ENCODE results near the gene RARG. TPM values are rescaled to one million over a fixed set of nuclear protein-coding genes. Genes with fewer than 3 reads are reported as not detected.

Gene RARG
- total and polyA plus RNA-seq, 2 of the 8 experiments (the other 6 are each of a cell fraction or from before 2014, with no cell fraction given), result 68.6 to 68.9 TPM

GRCh38 chr12:53160673-53161072 lies 71.3 kb downstream of the RARG start:
- Histone ChIP-seq H2AFZ (ENCODE audit: low read length) (no peak overlapping the region), H2BK15ac (ENCODE audit: low read length) (no peak overlapping the region), H3K79me1 (ENCODE audit: low read depth, low read length) (no peaks in the 10 kb centered on the region), H3K79me2 (ENCODE audit: control insufficient read depth in 1 of 2, insufficient read depth in 2 of 2, low read length in 2 of 2) (no peaks in the 10 kb centered on the region), H2BK5ac (ENCODE audit: low read depth, low read length) (no peak overlapping the region), H4K20me1 (replicated peaks in 1 of 2; ENCODE audit: control insufficient read depth in 1 of 2, insufficient read depth in 2 of 2, low read length in 2 of 2) (no peaks in the 10 kb centered on the region), H4K5ac (ENCODE audit: insufficient read length, low read depth, low read length) (no peak overlapping the region), H3K9me3 (ENCODE audit: insufficient read depth in 2 of 2, low read depth in 1 of 2, low read length in 1 of 2) (no peaks in the 10 kb centered on the region), H3K23me2 (ENCODE audit: low read depth, low read length) (no peaks in the 10 kb centered on the region), H3K4me1 (replicated peaks in 1 of 4; ENCODE audit: control insufficient read depth in 3 of 4, insufficient read depth in 4 of 4, low read length in 3 of 4) (peaks cover 0 to 3% (median 1%) of the 10 kb centered on the region in 4 experiments; a peak in 2 of 7 replicates), H2BK12ac (ENCODE audit: low read depth, low read length) (no peak overlapping the region), H2BK20ac (ENCODE audit: low read length) (no peak overlapping the region), H3K27ac (ENCODE audit: low read depth, low read length) (no peak overlapping the region), H3K56ac (replicated peaks; ENCODE audit: insufficient read length, low read depth, low read length) (no peak overlapping the region), H2AK5ac (ENCODE audit: low read depth, low read length) (no peak overlapping the region), H3K14ac (ENCODE audit: insufficient read length) (no peak overlapping the region), H4K8ac (ENCODE audit: extremely low read depth, insufficient read depth, low read length) (no peak overlapping the region), H3K36me3 (ENCODE audit: control insufficient read depth in 2 of 4, insufficient read depth in 4 of 4, low read length in 3 of 4) (no peaks in the 10 kb centered on the region), H3K23ac (ENCODE audit: insufficient read length) (no peak overlapping the region), H3K4me2 (ENCODE audit: insufficient read depth in 1 of 2, low read depth in 2 of 2, low read length in 2 of 2) (no peak overlapping the region), H2BK120ac (replicated peaks; ENCODE audit: low read depth, low read length) (no peak overlapping the region), H3K18ac (ENCODE audit: extremely low read depth, low read length) (no peak overlapping the region), H4K91ac (replicated peaks; ENCODE audit: insufficient read length, low read length) (no peak overlapping the region), H3K27me3 (replicated peaks in 1 of 4; ENCODE audit: control insufficient read depth in 3 of 4, extremely low read depth in 1 of 4, insufficient read depth in 3 of 4, low read length in 3 of 4) (peaks cover 0 to 13% (median 7%) of the 10 kb centered on the region in 4 experiments; a peak in 5 of 7 replicates), H3K9ac (replicated peaks in 1 of 4; ENCODE audit: extremely low read depth in 1 of 4, low read depth in 3 of 4, low read length in 3 of 4) (no peak overlapping the region), H3K4me3 (ENCODE audit: extremely low read depth in 1 of 4, insufficient read depth in 2 of 4, low read depth in 3 of 4, low read length in 4 of 4) (no peak overlapping the region), H3K4ac (replicated peaks; ENCODE audit: insufficient read length, low read depth, low read length) (no peak overlapping the region)
- no peak for TF ChIP-seq TBP (IDR thresholded peaks at IDR 0.05; ENCODE audit: low read depth, low read length)
- no peak for TF ChIP-seq NRF1 (IDR thresholded peaks at IDR 0.05; ENCODE audit: low read depth, low read length)
- no peak for TF ChIP-seq SP4 (IDR thresholded peaks at IDR 0.05; ENCODE audit: low read length)
- TF ChIP-seq TAF1 (IDR thresholded peaks at IDR 0.05; ENCODE audit: low read depth, low read length), result no peak
- no peak for TF ChIP-seq TEAD4 (IDR thresholded peaks at IDR 0.05; ENCODE audit: low read depth, low read length)
- TF ChIP-seq KDM5A (IDR thresholded peaks at IDR 0.05; ENCODE audit: low read length), result no peak
- no peak for TF ChIP-seq SUZ12 (IDR thresholded peaks at IDR 0.05; ENCODE audit: low read length)
- 94% methylated on average over 2 of the region's 2 CpGs; no CpG with 5 or more reads in 1 of the 2 experiments for WGBS, 2 experiments (ENCODE audit: extremely low coverage in 1 of 2, insufficient coverage in 1 of 2, insufficient read length in 1 of 2, insufficient replicate concordance in 2 of 2, low coverage in 1 of 2, low lambda C conversion rate in 2 of 2, missing lambda C conversion rate in 1 of 2)
- FAIRE-seq (no peak), DNase-seq (ENCODE audit: low read depth in 1 of 2, low spot score in 2 of 2) (no peak)
- ChIA-PET CTCF (ENCODE audit: partially characterized antibody) (interaction anchor here (0.6 to 8.2 kb wide), 46 partner anchors 8 to 246 kb away, joined by 3 to 101 read pairs (median 6); partner anchors contain the start of genes CSAD, ESPL1, IGFBP6 and ITGB7), POLR2A (ENCODE audit: partially characterized antibody) (interaction anchor here (0.7 to 3.9 kb wide), 9 partner anchors 11 to 152 kb away, joined by 3 to 18 read pairs (median 4); partner anchors contain the start of genes CSAD and ZNF740)
